Measurements from ENCODE around the gene PDGFD. TPM values are rescaled to one million over a fixed set of nuclear protein-coding genes. Genes with fewer than 3 reads are reported as not detected.

Gene PDGFD
- total RNA-seq, 1 experiment from 2014 or later: 1.7 TPM

- Mint-ChIP-seq H3K27ac (no peak overlapping the region), H3K36me3 (ENCODE audit: insufficient read depth in 1 of 3, low read depth in 3 of 3) (no peaks in the 10 kb centered on the region), H3K9me3 (no peaks in the 10 kb centered on the region), H3K4me3 (no peak overlapping the region), H3K27me3 (ENCODE audit: low read depth) (no peaks in the 10 kb centered on the region), H3K4me1 (peaks cover 7 to 11% of the 10 kb centered on the region in 2 experiments)
- no peaks in the 10 kb centered on the region for H3K9me3 ChIP-seq (ENCODE audit: control insufficient read depth, low read depth, low read length)
- no peaks in the 10 kb centered on the region for H3K27me3 ChIP-seq (ENCODE audit: insufficient read depth, low read length)
- no peak overlapping the region for H3K27ac ChIP-seq (ENCODE audit: insufficient read length, low read depth, low read length)
- H2BK12ac ChIP-seq (ENCODE audit: insufficient read length, low read depth, low read length): no peak overlapping the region
- TF ChIP-seq, protein P1, sequence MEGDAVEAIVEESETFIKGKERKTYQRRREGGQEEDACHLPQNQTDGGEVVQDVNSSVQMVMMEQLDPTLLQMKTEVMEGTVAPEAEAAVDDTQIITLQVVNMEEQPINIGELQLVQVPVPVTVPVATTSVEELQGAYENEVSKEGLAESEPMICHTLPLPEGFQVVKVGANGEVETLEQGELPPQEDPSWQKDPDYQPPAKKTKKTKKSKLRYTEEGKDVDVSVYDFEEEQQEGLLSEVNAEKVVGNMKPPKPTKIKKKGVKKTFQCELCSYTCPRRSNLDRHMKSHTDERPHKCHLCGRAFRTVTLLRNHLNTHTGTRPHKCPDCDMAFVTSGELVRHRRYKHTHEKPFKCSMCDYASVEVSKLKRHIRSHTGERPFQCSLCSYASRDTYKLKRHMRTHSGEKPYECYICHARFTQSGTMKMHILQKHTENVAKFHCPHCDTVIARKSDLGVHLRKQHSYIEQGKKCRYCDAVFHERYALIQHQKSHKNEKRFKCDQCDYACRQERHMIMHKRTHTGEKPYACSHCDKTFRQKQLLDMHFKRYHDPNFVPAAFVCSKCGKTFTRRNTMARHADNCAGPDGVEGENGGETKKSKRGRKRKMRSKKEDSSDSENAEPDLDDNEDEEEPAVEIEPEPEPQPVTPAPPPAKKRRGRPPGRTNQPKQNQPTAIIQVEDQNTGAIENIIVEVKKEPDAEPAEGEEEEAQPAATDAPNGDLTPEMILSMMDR (conservative IDR thresholded peaks at IDR 0.05): no peak
- H3K23me2 ChIP-seq (ENCODE audit: insufficient read length, low read depth, low read length, poor library complexity, severe bottlenecking): no peaks in the 10 kb centered on the region
- no peaks in the 10 kb centered on the region for H3K79me1 ChIP-seq (ENCODE audit: insufficient read depth, low read depth, low read length, poor library complexity, severe bottlenecking)
- H4K91ac ChIP-seq (ENCODE audit: insufficient read length, low read depth, low read length): no peak overlapping the region
- no peak overlapping the region for H3K23ac ChIP-seq (ENCODE audit: insufficient read length, low read depth, low read length)
- H3K4me2 ChIP-seq (ENCODE audit: insufficient read depth, insufficient read length, low read length): no peak overlapping the region
- H4K5ac ChIP-seq (ENCODE audit: insufficient read length, low read depth, low read length): no peak overlapping the region
- no peak overlapping the region for H3K18ac ChIP-seq (ENCODE audit: insufficient read length, low read depth, low read length)
- no peak overlapping the region for H3K56ac ChIP-seq (ENCODE audit: insufficient read length, low read depth, low read length)
- no peaks in the 10 kb centered on the region for H3K4me1 ChIP-seq (ENCODE audit: insufficient read depth, low read length)
- no peak overlapping the region for H2BK120ac ChIP-seq (ENCODE audit: low read depth, low read length, poor library complexity, severe bottlenecking)
- H2BK5ac ChIP-seq (ENCODE audit: insufficient read length, low read length): no peak overlapping the region
- WGBS (ENCODE audit: extremely low coverage, insufficient read length, low lambda C conversion rate): no CpG with 5 or more reads among the region's 2 CpGs
- H3K4ac ChIP-seq (ENCODE audit: low read depth, low read length): no peak overlapping the region
- H3T11ph ChIP-seq (ENCODE audit: low read length): no peak overlapping the region
- no peak overlapping the region for H3K9ac ChIP-seq (ENCODE audit: extremely low read depth, insufficient read length, low read length)
- H3K14ac ChIP-seq (ENCODE audit: insufficient read depth, low read length): no peak overlapping the region
- H2AK5ac ChIP-seq (ENCODE audit: insufficient read length, low read length): no peak overlapping the region
- no peaks in the 10 kb centered on the region for H4K20me1 ChIP-seq (ENCODE audit: control insufficient read depth, insufficient read depth, insufficient read length)
- H2BK20ac ChIP-seq (ENCODE audit: low read depth, low read length, poor library complexity, severe bottlenecking): no peak overlapping the region
- no peaks in the 10 kb centered on the region for H3K79me2 ChIP-seq (ENCODE audit: insufficient read depth, low read length)
- no peak for DNase-seq
- no peak overlapping the region for H2BK15ac ChIP-seq (ENCODE audit: low read depth, low read length)
- no peak overlapping the region for H2AFZ ChIP-seq (ENCODE audit: low read length)
- no peak overlapping the region for H4K8ac ChIP-seq (replicated peaks; ENCODE audit: insufficient read length, low read depth, low read length)
Observed at GRCh38 chr11:103935219-103935618, 228.7 kb downstream of the PDGFD start.
